PFSK-1 (cell line): ENCODE measurements around the gene RLN3.

Experiments used
- FOXP2 ChIP-seq: optimal IDR thresholded peaks from 2 replicates; pipeline ENCODE3; 2011; ENCODE audit warnings: borderline replicate concordance, control low read depth, inconsistent platforms; ENCODE audit not compliant: insufficient read depth; ENCODE audit errors: extremely low read length, extremely low read depth
- POLR2AphosphoS5 ChIP-seq: IDR thresholded peaks from 2 replicates; pipeline ENCODE4 v1.6.1; 2012; ENCODE audit warnings: low read depth, mild to moderate bottlenecking, control low read depth, low read length, moderate library complexity
- SIN3A ChIP-seq: IDR thresholded peaks from 2 replicates; pipeline ENCODE4 v1.6.1; 2012; ENCODE audit warnings: mild to moderate bottlenecking, low read length, moderate library complexity, borderline replicate concordance; ENCODE audit not compliant: insufficient read depth
- TAF1 ChIP-seq: IDR thresholded peaks from 2 replicates; pipeline ENCODE4 v1.6.1; 2012; ENCODE audit warnings: low read length, control low read depth, borderline replicate concordance; ENCODE audit not compliant: insufficient read depth
- TF ChIP-seq, protein P1 (sequence below), 2 experiments: IDR thresholded peaks; 2 replicates each; pipeline versions ENCODE4 v1.6.1 to v1.8.0; 2011 to 2012; ENCODE audit warnings: low read depth in 2 of 2, low read length in 2 of 2, control low read depth in 1 of 2, inconsistent platforms in 1 of 2, mild to moderate bottlenecking in 1 of 2, moderate library complexity in 1 of 2; ENCODE audit not compliant: insufficient read depth in 1 of 2

RLN3 gene

DNA sequence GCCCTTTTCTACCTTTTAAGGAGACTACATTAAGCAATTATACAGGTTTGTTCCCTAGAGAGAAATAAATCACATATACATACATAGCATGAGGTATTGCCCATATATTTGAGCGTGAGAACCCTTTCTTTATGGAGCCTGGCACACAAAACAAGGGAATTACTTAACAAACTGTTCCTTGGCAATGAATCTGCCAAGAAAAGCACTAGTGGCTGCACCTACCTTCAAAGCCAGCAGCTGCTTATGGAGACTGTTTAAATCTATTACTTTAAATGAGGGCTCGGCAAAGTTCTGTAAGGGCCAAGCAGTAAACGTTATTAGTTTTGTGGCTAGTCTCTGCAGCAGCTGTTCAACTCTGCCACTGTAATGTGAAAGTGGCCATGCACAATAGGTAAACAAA, 28.9 kb upstream of the RLN3 start:
- TF ChIP-seq POLR2AphosphoS5, result no peak
- no peak for TF ChIP-seq TAF1
- TF ChIP-seq, protein P1, sequence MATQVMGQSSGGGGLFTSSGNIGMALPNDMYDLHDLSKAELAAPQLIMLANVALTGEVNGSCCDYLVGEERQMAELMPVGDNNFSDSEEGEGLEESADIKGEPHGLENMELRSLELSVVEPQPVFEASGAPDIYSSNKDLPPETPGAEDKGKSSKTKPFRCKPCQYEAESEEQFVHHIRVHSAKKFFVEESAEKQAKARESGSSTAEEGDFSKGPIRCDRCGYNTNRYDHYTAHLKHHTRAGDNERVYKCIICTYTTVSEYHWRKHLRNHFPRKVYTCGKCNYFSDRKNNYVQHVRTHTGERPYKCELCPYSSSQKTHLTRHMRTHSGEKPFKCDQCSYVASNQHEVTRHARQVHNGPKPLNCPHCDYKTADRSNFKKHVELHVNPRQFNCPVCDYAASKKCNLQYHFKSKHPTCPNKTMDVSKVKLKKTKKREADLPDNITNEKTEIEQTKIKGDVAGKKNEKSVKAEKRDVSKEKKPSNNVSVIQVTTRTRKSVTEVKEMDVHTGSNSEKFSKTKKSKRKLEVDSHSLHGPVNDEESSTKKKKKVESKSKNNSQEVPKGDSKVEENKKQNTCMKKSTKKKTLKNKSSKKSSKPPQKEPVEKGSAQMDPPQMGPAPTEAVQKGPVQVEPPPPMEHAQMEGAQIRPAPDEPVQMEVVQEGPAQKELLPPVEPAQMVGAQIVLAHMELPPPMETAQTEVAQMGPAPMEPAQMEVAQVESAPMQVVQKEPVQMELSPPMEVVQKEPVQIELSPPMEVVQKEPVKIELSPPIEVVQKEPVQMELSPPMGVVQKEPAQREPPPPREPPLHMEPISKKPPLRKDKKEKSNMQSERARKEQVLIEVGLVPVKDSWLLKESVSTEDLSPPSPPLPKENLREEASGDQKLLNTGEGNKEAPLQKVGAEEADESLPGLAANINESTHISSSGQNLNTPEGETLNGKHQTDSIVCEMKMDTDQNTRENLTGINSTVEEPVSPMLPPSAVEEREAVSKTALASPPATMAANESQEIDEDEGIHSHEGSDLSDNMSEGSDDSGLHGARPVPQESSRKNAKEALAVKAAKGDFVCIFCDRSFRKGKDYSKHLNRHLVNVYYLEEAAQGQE (IDR thresholded peaks at IDR 0.05; ENCODE audit: insufficient read depth in 1 of 2, low read depth in 2 of 2, low read length in 2 of 2), result no peak
- no peak for TF ChIP-seq SIN3A
- TF ChIP-seq FOXP2, result no peak

- TF ChIP-seq FOXP2, result no peak
- TF ChIP-seq, protein P1 (IDR thresholded peaks at IDR 0.05; ENCODE audit: insufficient read depth in 1 of 2, low read depth in 2 of 2, low read length in 2 of 2), result no peak
- no peak for TF ChIP-seq SIN3A
- no peak for TF ChIP-seq POLR2AphosphoS5
- no peak for TF ChIP-seq TAF1
Observed at GRCh38 chr19:14000691-14001375, 27.1 kb upstream of the RLN3 start.

GRCh38 chr19:14002571-14003250, 25.2 kb upstream of the RLN3 start:
- TF ChIP-seq, protein P1 (IDR thresholded peaks at IDR 0.05; ENCODE audit: insufficient read depth in 1 of 2, low read depth in 2 of 2, low read length in 2 of 2), result no peak
- TF ChIP-seq SIN3A (no peak), FOXP2 (no peak), TAF1 (no peak), POLR2AphosphoS5 (no peak)

- TF ChIP-seq FOXP2, result no peak
- no peak for TF ChIP-seq SIN3A
- TF ChIP-seq, protein P1 (IDR thresholded peaks at IDR 0.05; ENCODE audit: insufficient read depth in 1 of 2, low read depth in 2 of 2, low read length in 2 of 2), result no peak
- no peak for TF ChIP-seq TAF1
- no peak for TF ChIP-seq POLR2AphosphoS5
Observed at GRCh38 chr19:14003251-14004055, 24.5 kb upstream of the RLN3 start.
